MCF 10A (cell line): Measurements from ENCODE around the gene PTPRCAP. TPM values are rescaled to one million over a fixed set of nuclear protein-coding genes. Genes with fewer than 3 reads are reported as not detected.

ENCODE experiments used
- BruUV-seq: library from RNA; stranded (reverse); fragments of 400-500 nt; replicated peaks from 2 replicates; lab custom pipeline; 2021; lab: Mats Ljungman, UMichigan
- CTCF ChIA-PET: fragments of 300-600 bp; sonication (Branson Sonifier 250); formaldehyde crosslinking; extraction: SDS; loops from one replicate; lab custom pipeline; 2021; ENCODE audit warnings: antibody characterized with exemption, inconsistent platforms; lab: Yijun Ruan, JAX
- POLR2A ChIA-PET: fragments of 300-600, 350-650 bp; sonication (Branson Sonifier 250); formaldehyde crosslinking; extraction: SDS; loops from one replicate; lab custom pipeline; 2020; ENCODE audit warnings: antibody characterized with exemption, inconsistent platforms; lab: Yijun Ruan, JAX
- DNase-seq: peaks from one replicate; pipeline ENCODE4 v3.0.0-alpha.2; 2018; ENCODE audit not compliant: unreplicated experiment
- H3K27ac Mint-ChIP-seq: one replicate; pipeline ENCODE4 v1.8.0; 2022; ENCODE audit warnings: mild to moderate bottlenecking, low read depth, mixed read lengths; ENCODE audit not compliant: unreplicated experiment
- H3K27me3 Mint-ChIP-seq: one replicate; pipeline ENCODE4 v1.8.0; 2022; ENCODE audit warnings: mixed read lengths; ENCODE audit not compliant: insufficient read depth, unreplicated experiment
- H3K36me3 Mint-ChIP-seq: one replicate; pipeline ENCODE4 v1.8.0; 2022; ENCODE audit warnings: mild to moderate bottlenecking, moderate library complexity, mixed read lengths; ENCODE audit not compliant: insufficient read depth, unreplicated experiment
- H3K4me1 Mint-ChIP-seq: one replicate; pipeline ENCODE4 v1.8.0; 2022; ENCODE audit warnings: mixed read lengths; ENCODE audit not compliant: insufficient read depth, unreplicated experiment
- H3K4me3 Mint-ChIP-seq: one replicate; pipeline ENCODE4 v1.8.0; 2022; ENCODE audit warnings: mild to moderate bottlenecking, moderate library complexity, mixed read lengths; ENCODE audit not compliant: unreplicated experiment
- H3K9me3 Mint-ChIP-seq: one replicate; pipeline ENCODE4 v1.8.0; 2022; ENCODE audit warnings: mixed read lengths; ENCODE audit not compliant: unreplicated experiment
- CTCF ChIP-seq: fragments of 200-600 bp; IDR thresholded peaks from one replicate; pipeline ENCODE4 v1.8.0; 2022; ENCODE audit warnings: antibody characterized with exemption, mild to moderate bottlenecking; ENCODE audit not compliant: unreplicated experiment
- intact Hi-C: fragments of 100-400 bp; cut with micrococcal nuclease; formaldehyde crosslinking; loops from 2 replicates; pipeline ENCODE4 v1.14.1; 2022
- total RNA-seq: library from RNA; stranded (reverse); gene quantifications from 2 replicates; pipeline ENCODE4 v1.2.3, GENCODE V29; 2022

Gene PTPRCAP
- total RNA-seq, 1 experiment from 2014 or later: 0.86 TPM

GRCh38 chr11:67389477-67389876 lies 48.0 kb downstream of the PTPRCAP start:
- H3K27me3 Mint-ChIP-seq: no peaks in the 10 kb centered on the region
- intact Hi-C loops: no loop called here
- H3K4me3 Mint-ChIP-seq: peak overlapping the region; percentile 69
- ChIA-PET POLR2A (no interaction called here), CTCF (interaction anchor here (0.6 to 3.1 kb wide), 4 partner anchors 8 to 918 kb away, joined by 3 to 15 read pairs (median 4); no protein-coding TSS in a partner anchor)
- H3K27ac Mint-ChIP-seq: peak overlapping the region; percentile 3
- TF ChIP-seq CTCF: peak; percentile 27
- no peaks in the 10 kb centered on the region for H3K9me3 Mint-ChIP-seq
- peaks cover 19% of the 10 kb centered on the region for H3K36me3 Mint-ChIP-seq
- peaks cover 28% of the 10 kb centered on the region for H3K4me1 Mint-ChIP-seq
- no peak for DNase-seq
- no TSS peak for BruUV-seq

DNA sequence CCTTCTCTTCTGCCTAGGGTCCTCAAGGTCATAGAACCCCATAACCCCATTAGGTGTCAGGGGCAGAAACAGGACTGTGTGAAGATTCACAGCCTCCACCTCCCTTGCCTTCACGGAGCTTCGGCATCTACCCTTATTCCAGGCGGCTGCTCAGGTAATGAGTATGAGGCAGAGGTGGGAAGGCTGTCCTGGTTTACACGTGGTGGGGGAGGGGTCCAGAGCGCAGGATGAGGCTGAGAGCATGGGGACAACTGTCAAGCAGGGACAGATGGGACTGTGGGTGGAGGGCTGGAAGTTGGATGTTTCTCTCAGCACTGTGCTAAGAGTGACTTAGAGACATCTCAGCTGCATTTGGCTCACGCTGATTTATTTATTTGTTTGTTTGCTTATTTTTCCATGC lies 50.0 kb downstream of the PTPRCAP start:
- CTCF ChIA-PET: interaction anchor here (1.0 to 19.3 kb wide), 4 partner anchors 14 to 70 kb away, joined by 3 to 659 read pairs (median 6); partner anchors contain the start of genes POLD4 and PPP1CA
- Mint-ChIP-seq H3K9me3 (no peaks in the 10 kb centered on the region), H3K36me3 (peaks cover 12% of the 10 kb centered on the region), H3K4me3 (no peak overlapping the region), H3K4me1 (peaks cover 26% of the 10 kb centered on the region), H3K27ac (no peak overlapping the region), H3K27me3 (no peaks in the 10 kb centered on the region)
- no TSS peak for BruUV-seq
- intact Hi-C loops: no loop called here
- POLR2A ChIA-PET: interaction anchor here (1.1 to 8.9 kb wide), 3 partner anchors 14 to 41 kb away, joined by 3 to 144 read pairs (median 8); partner anchors contain the start of genes POLD4 and PPP1CA
- TF ChIP-seq CTCF: no peak
- DNase-seq: no peak

DNA sequence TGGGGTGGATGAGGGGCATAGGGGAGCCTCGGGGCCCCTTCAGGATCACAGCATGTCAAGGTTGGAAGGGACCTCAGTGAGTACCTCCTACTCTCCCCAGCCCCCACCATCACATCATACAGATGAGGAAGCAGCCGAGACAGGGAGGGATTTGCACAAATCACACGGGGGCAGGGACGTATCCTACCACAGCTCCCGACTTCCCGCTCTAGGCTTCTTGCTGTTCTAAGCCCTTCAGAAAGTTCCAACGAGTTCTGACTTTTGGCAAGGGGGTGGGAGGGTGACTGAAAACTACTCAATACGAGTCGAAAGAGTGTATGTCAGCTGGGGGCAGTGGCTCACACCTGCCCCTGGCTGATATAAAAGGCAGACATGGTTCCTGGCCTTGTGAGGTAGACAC lies 50.4 kb downstream of the PTPRCAP start:
- TF ChIP-seq CTCF: no peak
- H3K27ac Mint-ChIP-seq: no peak overlapping the region
- peaks cover 28% of the 10 kb centered on the region for H3K4me1 Mint-ChIP-seq
- ChIA-PET CTCF (interaction anchor here (0.6 to 19.3 kb wide), 5 partner anchors 14 to 311 kb away, joined by 3 to 659 read pairs (median 5); partner anchors contain the start of genes POLD4 and PPP1CA), POLR2A (interaction anchor here (1.1 to 8.9 kb wide), 4 partner anchors 11 to 41 kb away, joined by 3 to 144 read pairs (median 6); partner anchors contain the start of genes POLD4 and PPP1CA)
- no TSS peak for BruUV-seq
- DNase-seq: no peak
- no peak overlapping the region for H3K4me3 Mint-ChIP-seq
- no peaks in the 10 kb centered on the region for H3K27me3 Mint-ChIP-seq
- intact Hi-C loops: no loop called here
- no peaks in the 10 kb centered on the region for H3K9me3 Mint-ChIP-seq
- peaks cover 8% of the 10 kb centered on the region for H3K36me3 Mint-ChIP-seq

Other genes starting within 250 kb of the PTPRCAP start
- gene GRK2, start 171.2 kb downstream of the PTPRCAP start, total RNA-seq: 48.1 and 50.1 TPM in 2 replicates
- gene ANKRD13D, start 148.4 kb downstream of the PTPRCAP start, total RNA-seq: 39.7 and 46.2 TPM in 2 replicates
- gene SSH3, start 134.2 kb downstream of the PTPRCAP start, total RNA-seq: 31.7 and 38.0 TPM in 2 replicates
- gene POLD4, start 84.1 kb downstream of the PTPRCAP start, total RNA-seq: 54.8 and 79.9 TPM in 2 replicates
- gene CLCF1, start 64.1 kb downstream of the PTPRCAP start, total RNA-seq: 5.8 and 7.0 TPM in 2 replicates
- 9.9 and 18.3 TPM in 2 replicates for gene RAD9A, start 45.7 kb downstream of the PTPRCAP start, total RNA-seq
- 123 and 143 TPM in 2 replicates for gene PPP1CA, start 35.8 kb downstream of the PTPRCAP start, total RNA-seq
- gene TBC1D10C, start 33.6 kb downstream of the PTPRCAP start, total RNA-seq: not detected in 2 replicates
- 0.07 TPM in 1 of 2 replicates, not detected in the other for gene CARNS1, start 22.0 kb downstream of the PTPRCAP start, total RNA-seq
- gene RPS6KB2, start 9.2 kb downstream of the PTPRCAP start, total RNA-seq: 49.8 and 60.1 TPM in 2 replicates
- 44.9 and 59.8 TPM in 2 replicates for gene CORO1B, start 5.8 kb upstream of the PTPRCAP start, total RNA-seq
- not detected in 2 replicates for gene GPR152, start 15.0 kb upstream of the PTPRCAP start, total RNA-seq
- not detected in 2 replicates for gene CABP4, start 17.7 kb upstream of the PTPRCAP start, total RNA-seq
- 49.7 and 50.1 TPM in 2 replicates for gene TMEM134, start 31.6 kb upstream of the PTPRCAP start, total RNA-seq
- gene AIP, start 45.3 kb upstream of the PTPRCAP start, total RNA-seq: 28.7 and 30.5 TPM in 2 replicates
- gene PITPNM1, start 67.7 kb upstream of the PTPRCAP start, total RNA-seq: 38.7 and 51.0 TPM in 2 replicates
- gene CDK2AP2, start 70.5 kb upstream of the PTPRCAP start, total RNA-seq: 93.7 and 136 TPM in 2 replicates
- gene CABP2, start 85.8 kb upstream of the PTPRCAP start, total RNA-seq: not detected in 2 replicates
- gene GSTP1, start 146.1 kb upstream of the PTPRCAP start, total RNA-seq: 1,641 and 1,733 TPM in 2 replicates
- gene NDUFV1, start 169.3 kb upstream of the PTPRCAP start, total RNA-seq: 158 and 223 TPM in 2 replicates
- 3.6 and 6.9 TPM in 2 replicates for gene NUDT8, start 192.3 kb upstream of the PTPRCAP start, total RNA-seq
- gene TBX10, start 202.1 kb upstream of the PTPRCAP start, total RNA-seq: not detected in 2 replicates
- not detected in 2 replicates for gene ACY3, start 213.0 kb upstream of the PTPRCAP start, total RNA-seq
- gene ALDH3B2, start 236.9 kb upstream of the PTPRCAP start, total RNA-seq: not detected in 2 replicates